D721Med (cell line): ENCODE measurements around the gene PBX3.

Experiments
- DNase-seq: peaks from one replicate; pipeline ENCODE4 v3.0.0; 2011; ENCODE audit warnings: low spot score; ENCODE audit not compliant: insufficient read length
- FAIRE-seq: peaks from 2 replicates; lab custom pipeline; 2011; peaks lifted over from hg19 to GRCh38; lab: Jason Lieb, UNC
- TF ChIP-seq, protein P1 (sequence below): IDR thresholded peaks from 2 replicates; pipeline ENCODE4 v1.5.1; 2012; ENCODE audit warnings: mild to moderate bottlenecking, control low read depth; ENCODE audit not compliant: insufficient read depth; ENCODE audit errors: missing control alignments

PBX3 gene

DNA sequence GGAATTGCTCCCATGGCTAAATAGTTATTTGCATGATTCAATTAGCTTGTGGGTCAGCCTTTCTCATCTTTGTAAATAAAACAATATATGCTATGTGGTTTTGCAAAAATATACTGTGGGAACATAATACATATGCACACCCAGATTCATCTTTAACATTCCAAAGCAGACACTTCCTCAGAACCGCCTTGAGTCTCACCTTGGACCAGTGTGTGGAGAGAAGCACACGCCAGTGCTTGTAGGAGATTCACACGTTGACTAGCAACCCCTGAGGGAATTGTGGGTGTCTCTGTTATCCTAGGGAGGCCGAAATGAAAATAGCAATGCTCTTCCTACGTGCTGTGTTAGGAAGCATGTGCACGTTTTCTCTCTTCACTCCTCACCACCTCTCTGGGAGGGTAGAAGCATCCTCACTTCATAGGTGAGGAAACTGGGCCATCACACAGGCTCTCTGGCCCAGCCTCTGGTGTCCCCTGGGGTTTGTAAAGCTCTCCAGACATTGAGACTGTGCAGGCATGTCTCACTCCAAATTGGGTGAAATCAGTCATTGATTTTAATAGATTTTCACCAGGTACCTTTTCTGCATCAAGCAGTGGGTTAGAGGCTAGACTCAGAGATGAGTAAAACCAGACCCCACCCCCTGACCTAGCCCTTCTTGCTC lies 221.7 kb downstream of the PBX3 start:
- no peak for DNase-seq
- TF ChIP-seq, protein P1, sequence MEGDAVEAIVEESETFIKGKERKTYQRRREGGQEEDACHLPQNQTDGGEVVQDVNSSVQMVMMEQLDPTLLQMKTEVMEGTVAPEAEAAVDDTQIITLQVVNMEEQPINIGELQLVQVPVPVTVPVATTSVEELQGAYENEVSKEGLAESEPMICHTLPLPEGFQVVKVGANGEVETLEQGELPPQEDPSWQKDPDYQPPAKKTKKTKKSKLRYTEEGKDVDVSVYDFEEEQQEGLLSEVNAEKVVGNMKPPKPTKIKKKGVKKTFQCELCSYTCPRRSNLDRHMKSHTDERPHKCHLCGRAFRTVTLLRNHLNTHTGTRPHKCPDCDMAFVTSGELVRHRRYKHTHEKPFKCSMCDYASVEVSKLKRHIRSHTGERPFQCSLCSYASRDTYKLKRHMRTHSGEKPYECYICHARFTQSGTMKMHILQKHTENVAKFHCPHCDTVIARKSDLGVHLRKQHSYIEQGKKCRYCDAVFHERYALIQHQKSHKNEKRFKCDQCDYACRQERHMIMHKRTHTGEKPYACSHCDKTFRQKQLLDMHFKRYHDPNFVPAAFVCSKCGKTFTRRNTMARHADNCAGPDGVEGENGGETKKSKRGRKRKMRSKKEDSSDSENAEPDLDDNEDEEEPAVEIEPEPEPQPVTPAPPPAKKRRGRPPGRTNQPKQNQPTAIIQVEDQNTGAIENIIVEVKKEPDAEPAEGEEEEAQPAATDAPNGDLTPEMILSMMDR = no peak
- FAIRE-seq = no peak

DNA sequence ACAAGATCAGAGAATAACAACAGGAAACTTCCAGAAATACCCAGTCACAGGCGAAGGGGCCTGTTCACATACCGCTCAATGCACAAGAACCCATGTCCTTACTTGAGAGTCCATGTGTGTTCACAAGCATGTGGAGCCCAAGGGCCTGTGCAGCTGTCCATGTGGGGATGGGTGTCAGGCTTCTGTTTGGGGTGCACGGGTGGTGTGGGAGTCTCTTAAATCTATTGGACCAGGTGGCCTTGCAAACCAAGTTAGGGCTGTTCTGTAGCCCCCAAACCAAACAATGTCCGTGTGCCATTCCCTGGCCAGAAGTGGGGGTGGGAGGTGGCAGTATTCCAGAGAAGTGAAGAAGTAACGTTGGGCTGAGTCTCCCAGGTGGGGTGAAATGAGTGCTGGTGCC lies 222.3 kb downstream of the PBX3 start:
- TF ChIP-seq, protein P1 = no peak
- DNase-seq = no peak
- no peak for FAIRE-seq

DNA sequence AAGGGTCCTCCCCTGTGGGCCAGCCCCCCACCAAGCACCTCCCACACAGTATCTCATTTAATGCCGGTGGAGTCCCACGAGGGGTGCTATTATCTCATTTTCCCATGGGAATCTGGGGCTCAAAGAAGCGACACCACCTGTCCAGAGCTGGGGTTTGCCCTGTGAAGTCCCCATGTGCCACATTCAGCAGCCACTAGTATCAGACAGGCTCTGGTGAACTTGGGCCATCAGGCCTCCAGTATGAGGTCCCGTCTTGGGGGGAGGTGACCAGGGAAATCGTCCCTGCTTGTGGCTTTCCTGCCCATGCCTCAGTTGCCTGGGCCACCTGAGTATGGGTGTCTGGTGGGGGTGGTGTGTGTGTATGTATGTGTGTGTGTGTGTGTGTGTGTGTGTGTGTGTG lies 222.7 kb downstream of the PBX3 start:
- FAIRE-seq (no peak), DNase-seq (no peak)
- TF ChIP-seq, protein P1 = no peak

DNA sequence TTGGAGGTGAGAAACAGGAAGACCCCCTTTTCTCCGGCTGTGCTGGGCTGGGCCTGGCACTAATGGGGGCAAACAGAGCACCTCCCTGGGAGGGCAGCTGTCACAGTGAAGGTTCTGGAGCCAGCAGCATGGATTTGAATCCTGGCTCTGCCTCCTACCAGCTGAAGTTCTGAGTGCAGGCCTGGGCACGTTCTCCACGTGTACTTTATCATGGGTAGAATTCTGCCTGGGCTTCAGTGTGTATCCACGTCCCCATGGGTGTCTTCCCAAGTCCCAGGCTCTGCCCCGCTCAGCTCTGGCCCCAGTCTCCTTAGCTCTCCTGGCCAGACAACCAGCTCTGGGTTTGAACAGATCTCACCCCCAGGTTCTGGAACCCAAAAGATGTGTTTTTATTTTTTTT lies 223.2 kb downstream of the PBX3 start:
- TF ChIP-seq, protein P1 = no peak
- DNase-seq = no peak
- no peak for FAIRE-seq

DNA sequence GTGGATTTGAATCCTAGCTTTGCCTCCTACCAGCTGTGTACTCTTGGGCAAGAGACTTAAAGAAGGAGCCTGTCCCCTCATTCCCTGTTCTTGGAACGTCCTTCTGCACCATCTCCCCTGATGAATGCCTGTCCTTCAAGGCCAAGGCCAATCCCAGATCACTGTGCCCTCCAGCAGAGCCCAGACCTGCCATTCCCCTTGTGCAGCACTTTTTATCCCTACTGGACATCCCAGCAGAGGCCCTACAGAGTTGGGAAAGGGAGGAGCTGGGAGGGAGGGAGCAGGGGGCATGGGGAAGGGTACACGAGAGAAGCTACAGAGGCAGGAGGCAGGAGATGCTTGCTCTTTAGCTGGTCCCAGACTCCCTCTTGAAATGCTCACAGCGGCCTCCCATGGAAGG lies 223.9 kb downstream of the PBX3 start:
- no peak for FAIRE-seq
- TF ChIP-seq, protein P1 = no peak
- no peak for DNase-seq

DNA sequence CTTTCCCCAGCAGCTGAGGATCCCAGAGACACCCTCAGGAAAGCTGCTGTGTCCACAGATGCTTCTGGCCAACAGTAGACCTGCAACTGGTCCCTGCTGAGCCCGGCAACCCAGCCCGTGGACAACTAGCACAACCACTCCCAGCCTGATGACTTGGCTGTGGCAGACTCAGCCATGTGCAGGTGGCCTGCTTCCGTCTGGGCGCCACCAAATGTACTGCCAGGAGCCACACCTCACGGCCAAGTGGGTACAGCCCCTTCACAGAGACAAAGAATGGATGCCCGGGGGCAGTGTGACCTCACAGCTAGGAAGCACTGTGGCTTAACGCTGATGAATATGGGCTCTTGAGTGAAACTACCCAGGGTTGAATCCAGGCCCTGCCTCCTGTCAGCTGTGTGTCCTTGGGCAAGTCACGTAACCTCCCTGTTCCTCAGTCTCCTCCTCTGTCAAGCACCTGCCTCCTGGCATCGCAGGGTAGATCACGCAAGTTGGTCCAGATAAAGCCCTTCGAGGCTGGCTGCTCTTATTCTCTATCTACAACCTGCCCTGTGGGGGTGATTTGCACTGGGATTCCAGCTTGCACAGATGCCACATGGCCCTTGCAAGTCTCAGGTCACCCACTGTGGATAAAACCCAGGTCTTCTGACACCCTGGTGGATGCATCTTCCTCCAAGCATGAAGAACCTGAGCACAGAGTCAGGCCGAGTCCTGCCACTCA lies 225.0 kb downstream of the PBX3 start:
- FAIRE-seq (no peak), DNase-seq (no peak)
- TF ChIP-seq, protein P1 = no peak

DNA sequence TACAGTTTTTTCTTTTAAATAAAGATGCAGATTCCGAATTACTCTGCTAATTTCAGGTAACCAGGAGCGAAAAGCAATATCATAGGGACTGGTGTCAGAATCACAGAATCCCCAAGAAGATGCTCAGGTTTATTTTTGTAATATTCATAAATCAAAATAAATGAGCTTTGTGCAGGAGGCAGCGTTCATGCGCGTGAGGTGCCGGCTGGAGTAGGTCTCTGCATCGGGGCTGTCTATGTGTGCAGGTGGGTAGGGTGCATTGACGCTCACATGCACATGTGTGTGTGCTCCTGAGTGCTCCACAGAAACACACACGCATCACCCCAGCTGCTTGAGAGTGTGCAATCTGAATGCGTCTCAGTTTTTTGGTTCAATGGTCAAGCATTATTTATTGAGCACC lies 226.4 kb downstream of the PBX3 start:
- TF ChIP-seq, protein P1 = no peak
- DNase-seq (no peak), FAIRE-seq (no peak)
